H1 (cell line): ENCODE results near the gene SBK2. TPM values are rescaled to one million over a fixed set of nuclear protein-coding genes. Genes with fewer than 3 reads are reported as not detected.

ENCODE experiments used
- CTCF ChIA-PET: fragments of 300-600 bp; sonication (Branson Sonifier 250); formaldehyde crosslinking; loops from one replicate; lab custom pipeline; 2021; ENCODE audit not compliant: partially characterized antibody; lab: Charles Lee
- POLR2A ChIA-PET: fragments of 300-600 bp; sonication (Branson Sonifier 250); formaldehyde crosslinking; loops from one replicate; lab custom pipeline; 2021; ENCODE audit warnings: inconsistent platforms; ENCODE audit not compliant: partially characterized antibody; lab: Charles Lee
- DNase-seq, 2 experiments: peaks; one replicate each; pipeline versions ENCODE4 v3.0.0 to v3.0.0-alpha.2; 2010 to 2022; ENCODE audit warnings: low spot score in 2 of 2, low read depth in 1 of 2, mixed read lengths in 1 of 2
- FAIRE-seq: peaks from 2 replicates; lab custom pipeline; 2011; peaks lifted over from hg19 to GRCh38; lab: Jason Lieb, UNC
- H2AFZ ChIP-seq: 2 replicates; pipeline ENCODE4 v1.8.1; 2012; ENCODE audit warnings: low read length, inconsistent platforms
- H2AK5ac ChIP-seq: 2 replicates; pipeline ENCODE4 v1.6.1; 2013; ENCODE audit warnings: low read depth, low read length
- H2BK120ac ChIP-seq: replicated peaks from 2 replicates; pipeline ENCODE3; 2013; ENCODE audit warnings: low read depth, low read length, inconsistent platforms
- H2BK12ac ChIP-seq: 2 replicates; pipeline ENCODE4 v1.6.1; 2013; ENCODE audit warnings: low read depth, low read length
- H2BK15ac ChIP-seq: 2 replicates; pipeline ENCODE4 v1.6.1; 2013; ENCODE audit warnings: low read length
- H2BK20ac ChIP-seq: 2 replicates; pipeline ENCODE4 v1.6.1; 2013; ENCODE audit warnings: low read length
- H2BK5ac ChIP-seq: 2 replicates; pipeline ENCODE4 v1.6.1; 2013; ENCODE audit warnings: low read depth, low read length
- H3K14ac ChIP-seq: 2 replicates; pipeline ENCODE4 v1.6.1; 2013; ENCODE audit warnings: inconsistent platforms; ENCODE audit not compliant: insufficient read length
- H3K18ac ChIP-seq: 2 replicates; pipeline ENCODE4 v1.6.1; 2013; ENCODE audit warnings: low read length; ENCODE audit errors: extremely low read depth
- H3K23ac ChIP-seq: 2 replicates; pipeline ENCODE4 v1.6.1; 2013; ENCODE audit warnings: inconsistent platforms; ENCODE audit not compliant: insufficient read length
- H3K23me2 ChIP-seq: 2 replicates; pipeline ENCODE4 v1.6.1; 2013; ENCODE audit warnings: low read depth, low read length
- H3K27ac ChIP-seq: 2 replicates; pipeline ENCODE4 v1.6.1; 2011; ENCODE audit warnings: low read depth, low read length, inconsistent platforms
- H3K27me3 ChIP-seq, 4 experiments: replicated peaks in 1 of 4; 1 replicate in 1 of 4; 2 replicates in 3 of 4; pipeline versions ENCODE4 v1.6.1 to v1.8.1; 2011 to 2013; ENCODE audit warnings: low read length in 3 of 4, mild to moderate bottlenecking in 3 of 4, inconsistent platforms in 2 of 4, mixed read lengths in 2 of 4, moderate library complexity in 1 of 4; ENCODE audit not compliant: control insufficient read depth in 3 of 4, insufficient read depth in 3 of 4; ENCODE audit errors: extremely low read depth in 1 of 4
- H3K36me3 ChIP-seq, 4 experiments: 2 replicates each; pipeline versions ENCODE4 v1.6.1 to v1.8.1; 2011 to 2013; ENCODE audit warnings: mild to moderate bottlenecking in 4 of 4, low read length in 3 of 4, moderate library complexity in 2 of 4, control low read depth in 1 of 4, inconsistent platforms in 1 of 4; ENCODE audit not compliant: insufficient read depth in 4 of 4, control insufficient read depth in 2 of 4
- H3K4ac ChIP-seq: replicated peaks from 2 replicates; pipeline ENCODE3; 2013; ENCODE audit warnings: low read length, low read depth, mixed read lengths, inconsistent platforms; ENCODE audit not compliant: insufficient read length
- H3K4me1 ChIP-seq, 4 experiments: replicated peaks in 1 of 4; 1 replicate in 1 of 4; 2 replicates in 3 of 4; pipeline versions ENCODE4 v1.6.1 to v1.8.1; 2011 to 2013; ENCODE audit warnings: low read length in 3 of 4, inconsistent platforms in 2 of 4, mixed read lengths in 1 of 4; ENCODE audit not compliant: insufficient read depth in 4 of 4, control insufficient read depth in 3 of 4
- H3K4me2 ChIP-seq, 2 experiments: 2 replicates each; pipeline versions ENCODE4 v1.6.1 to v1.8.1; 2011 to 2013; ENCODE audit warnings: low read depth in 2 of 2, low read length in 2 of 2, control low read depth in 1 of 2, inconsistent platforms in 1 of 2, mild to moderate bottlenecking in 1 of 2; ENCODE audit not compliant: insufficient read depth in 1 of 2
- H3K4me3 ChIP-seq, 4 experiments: fragments of 200-600, 300-600 bp in 1 of 4; sonication (generic), shearing (Covaris generic), sonication (Bioruptor Twin) in 1 of 4; 2 replicates each; pipeline versions ENCODE4 v1.5.1 to v1.8.1; 2011 to 2016; ENCODE audit warnings: low read length in 4 of 4, low read depth in 3 of 4, control low read depth in 2 of 4, inconsistent platforms in 2 of 4, mild to moderate bottlenecking in 2 of 4, mixed read lengths in 1 of 4, moderate library complexity in 1 of 4; ENCODE audit not compliant: insufficient read depth in 2 of 4; ENCODE audit errors: extremely low read depth in 1 of 4
- H3K56ac ChIP-seq: replicated peaks from 2 replicates; pipeline ENCODE3; 2013; ENCODE audit warnings: low read depth, mild to moderate bottlenecking, mixed read lengths, low read length, inconsistent platforms; ENCODE audit not compliant: insufficient read length
- H3K79me1 ChIP-seq: 2 replicates; pipeline ENCODE4 v1.6.1; 2013; ENCODE audit warnings: low read depth, low read length, control low read depth
- H3K79me2 ChIP-seq, 2 experiments: 2 replicates each; pipeline versions ENCODE4 v1.6.1 to v1.8.1; 2012 to 2013; ENCODE audit warnings: low read length in 2 of 2, mild to moderate bottlenecking in 2 of 2, inconsistent platforms in 1 of 2; ENCODE audit not compliant: insufficient read depth in 2 of 2, control insufficient read depth in 1 of 2
- H3K9ac ChIP-seq, 4 experiments: replicated peaks in 1 of 4; 1 replicate in 1 of 4; 2 replicates in 3 of 4; pipeline versions ENCODE4 v1.6.1 to v1.8.1; 2011 to 2013; ENCODE audit warnings: low read depth in 3 of 4, low read length in 3 of 4, control low read depth in 2 of 4, mild to moderate bottlenecking in 2 of 4, moderate library complexity in 2 of 4, inconsistent platforms in 1 of 4; ENCODE audit errors: extremely low read depth in 1 of 4
- H3K9me3 ChIP-seq, 2 experiments: 2 replicates each; pipeline versions ENCODE4 v1.6.1 to v1.8.1; 2012 to 2013; ENCODE audit warnings: mild to moderate bottlenecking in 2 of 2, moderate library complexity in 2 of 2, control low read depth in 1 of 2, inconsistent platforms in 1 of 2, low read depth in 1 of 2, low read length in 1 of 2, mixed read lengths in 1 of 2; ENCODE audit not compliant: insufficient read depth in 2 of 2
- H4K20me1 ChIP-seq, 2 experiments: replicated peaks in 1 of 2; 2 replicates each; pipeline versions ENCODE3 to v1.8.1; 2011 to 2013; ENCODE audit warnings: inconsistent platforms in 2 of 2, low read length in 2 of 2, mild to moderate bottlenecking in 1 of 2; ENCODE audit not compliant: insufficient read depth in 2 of 2, control insufficient read depth in 1 of 2
- H4K5ac ChIP-seq: 2 replicates; pipeline ENCODE4 v1.6.1; 2013; ENCODE audit warnings: low read length, low read depth, mixed read lengths, inconsistent platforms; ENCODE audit not compliant: insufficient read length
- H4K8ac ChIP-seq: 2 replicates; pipeline ENCODE4 v1.8.0; 2013; ENCODE audit warnings: mild to moderate bottlenecking, moderate library complexity, low read length, inconsistent platforms; ENCODE audit not compliant: insufficient read depth; ENCODE audit errors: extremely low read depth
- H4K91ac ChIP-seq: replicated peaks from 2 replicates; pipeline ENCODE3; 2013; ENCODE audit warnings: low read length, mixed read lengths, inconsistent platforms; ENCODE audit not compliant: insufficient read length
- KDM1A ChIP-seq: fragments of 200-600, 300-600 bp; sonication (generic); IDR thresholded peaks from 2 replicates; pipeline ENCODE4 v1.7.1; 2016; ENCODE audit warnings: mild to moderate bottlenecking, low read length, borderline replicate concordance
- RAD21 ChIP-seq, 2 experiments: IDR thresholded peaks in 1 of 2; conservative IDR thresholded peaks in 1 of 2; 2 replicates each; pipeline ENCODE4 v1.6.1; 2011; ENCODE audit warnings: low read depth in 2 of 2, low read length in 2 of 2, improper control_type of control experiment in 1 of 2, inconsistent platforms in 1 of 2, mild to moderate bottlenecking in 1 of 2, moderate library complexity in 1 of 2
- WGBS, 2 experiments: shearing (Covaris generic) in 1 of 2; methylation state at CpG; one replicate each; pipeline versions ENCODE4 v1.1.6 to v1.1.7; 2013 to 2015; ENCODE audit warnings: low lambda C conversion rate in 2 of 2, mixed read lengths in 2 of 2, inconsistent platforms in 1 of 2, low coverage in 1 of 2, missing lambda C conversion rate in 1 of 2; ENCODE audit not compliant: insufficient replicate concordance in 2 of 2, insufficient coverage in 1 of 2, insufficient read length in 1 of 2; ENCODE audit errors: extremely low coverage in 1 of 2, missing lambda C conversion rate in 1 of 2; 5-methylcytosine and 5-hydroxymethylcytosine counted together
- polyA plus RNA-seq, 7 experiments: library from polyadenylated mRNA; depleted of rRNA in 3 of 7; stranded (reverse) in 5 of 7; unstranded in 2 of 7; fragments of >200 nt in 5 of 7; fragments of 200-250 nt in 2 of 7; gene quantifications; 1 replicate in 5 of 7; 2 replicates in 1 of 7; 4 replicates in 1 of 7; pipeline versions ENCODE4 v1.2.1 to v1.2.3, GENCODE V29; 2011 to 2013; ENCODE audit warnings: missing spikeins in 2 of 7, mixed read lengths in 2 of 7
- total RNA-seq: library from RNA; stranded (reverse); fragmentation: NEBNext Ultra II Directional; extraction: Animal tissue kit (Norgen Biotek cat#: 25700); gene quantifications from 2 replicates; pipeline ENCODE4 v1.2.1, GENCODE V29; 2021

SBK2 gene
- total and polyA plus RNA-seq, 2 of the 8 experiments (the other 6 are each of a cell fraction or from before 2014, with no cell fraction given) = 3.2 to 4.1 TPM

DNA sequence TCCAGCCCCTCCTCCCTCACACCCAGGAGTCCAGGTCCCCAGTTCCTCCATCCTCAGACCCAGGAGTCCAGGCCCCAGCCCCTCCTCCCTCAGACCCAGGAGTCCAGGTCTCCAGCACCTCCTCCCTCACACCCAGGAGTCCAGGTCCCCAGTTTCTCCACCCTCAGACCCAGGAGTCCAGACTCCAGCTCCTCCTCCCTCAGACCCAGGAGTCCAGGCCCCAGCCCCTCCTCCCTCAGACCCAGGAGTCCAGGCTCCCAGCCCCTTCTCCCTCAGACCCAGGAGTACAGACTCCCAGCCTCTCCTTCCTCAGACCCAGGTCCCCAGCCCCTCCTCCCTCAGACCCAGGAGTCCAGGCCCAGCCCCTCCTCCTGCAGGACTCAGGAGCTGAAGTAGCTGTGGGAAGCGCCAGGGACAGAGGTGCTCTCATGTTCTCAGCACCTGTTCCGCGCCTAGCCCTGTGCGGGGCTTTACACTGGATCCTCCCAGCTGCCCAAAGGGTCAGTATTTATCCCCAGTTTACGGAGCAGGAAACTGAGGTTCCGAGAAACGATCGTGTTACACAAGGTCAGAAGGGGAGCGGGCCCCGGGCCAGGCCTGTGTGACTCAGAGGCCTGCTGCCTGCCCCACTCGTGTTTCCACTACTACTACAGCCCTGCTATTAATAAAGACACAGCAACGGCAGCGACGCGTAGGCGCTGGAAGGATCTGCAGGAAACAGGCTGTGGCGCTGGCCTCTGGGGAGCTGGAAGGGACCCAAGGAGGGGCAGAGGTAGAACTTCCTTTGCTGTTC lies 10.1 kb upstream of the SBK2 start:
- Histone ChIP-seq H4K20me1 (peaks cover 0 to 2% of the 10 kb centered on the region in 2 experiments), H3K36me3 (no peaks in the 10 kb centered on the region), H3K27me3 (no peaks in the 10 kb centered on the region; a peak in 1 of 7 replicates), H2BK5ac (no peak overlapping the region), H4K91ac (peak overlapping the region; percentile 2), H3K4me3 (no peak overlapping the region), H2BK15ac (no peak overlapping the region), H4K8ac (peak overlapping the region; percentile 51; the same call in 1 of the 2 replicates), H3K79me1 (no peaks in the 10 kb centered on the region), H3K9ac (no peak overlapping the region), H3K56ac (no peak overlapping the region), H4K5ac (no peak overlapping the region), H2AK5ac (no peak overlapping the region), H3K27ac (no peak overlapping the region), H3K4me1 (peaks cover 0 to 19% (median 12%) of the 10 kb centered on the region in 4 experiments; a peak in 6 of 7 replicates), H2BK12ac (no peak overlapping the region), H3K23ac (no peak overlapping the region), H2AFZ (no peak overlapping the region), H2BK20ac (no peak overlapping the region; the same call in 1 of the 2 replicates), H3K79me2 (no peaks in the 10 kb centered on the region), H3K18ac (no peak overlapping the region; the same call in 1 of the 2 replicates), H3K9me3 (no peaks in the 10 kb centered on the region), H2BK120ac (no peak overlapping the region), H3K14ac (no peak overlapping the region), H3K4me2 (no peak overlapping the region), H3K4ac (no peak overlapping the region), H3K23me2 (peaks cover 18% of the 10 kb centered on the region; the same call in 1 of the 2 replicates)
- TF ChIP-seq KDM1A (0 out of 2 replicates have a peak, but pooled peaks have one; percentile 36), RAD21 (IDR thresholded peaks at IDR 0.05 in 1 of 2, conservative IDR thresholded peaks at IDR 0.05 in 1 of 2; ENCODE audit: low read depth in 2 of 2, low read length in 2 of 2) (no peak)
- 78% methylated on average over 17 of the region's 17 CpGs; no CpG with 5 or more reads in 1 of the 2 experiments for WGBS, 2 experiments
- POLR2A ChIA-PET = interaction anchor here (0.7 to 1.6 kb wide), 10 partner anchors 12 to 1084 kb away, joined by 3 to 6 read pairs (median 3); partner anchors contain the start of genes FIZ1, LENG9, SSC5D and ZNF628
- DNase-seq (no peak), FAIRE-seq (no peak)
- CTCF ChIA-PET = interaction anchor here (0.6 to 1.5 kb wide), 6 partner anchors 30 to 564 kb away, joined by 3 to 5 read pairs (median 3); no protein-coding TSS in a partner anchor
